Neural progenitor cell (in vitro differentiated cells): Measurements from ENCODE around the gene TDRD6. TPM values are rescaled to one million over a fixed set of nuclear protein-coding genes. Genes with fewer than 3 reads are reported as not detected.
"Not testable (repeated sequence)": the region's sequence is repeated elsewhere in the genome, so short reads cannot be mapped to it uniquely, and the experiment has no call there.

Source experiments
- DNase-seq: peaks from one replicate; pipeline ENCODE4 v3.0.0-alpha.2; 2016; ENCODE audit warnings: low spot score
- H2AFZ ChIP-seq: fragments of 200-600 bp; sonication (generic); replicated peaks from 2 replicates; pipeline ENCODE4 v1.6.1; 2016; ENCODE audit warnings: antibody characterized with exemption
- H3F3A ChIP-seq: fragments of 200-600 bp; sonication (generic); 2 replicates; pipeline ENCODE4 v1.6.1; 2016; ENCODE audit warnings: antibody characterized with exemption, low read depth
- H3K27ac ChIP-seq: fragments of 200-600 bp; sonication (generic); 2 replicates; pipeline ENCODE4 v1.5.1; 2016; ENCODE audit warnings: mild to moderate bottlenecking
- H3K27me3 ChIP-seq: fragments of 200-600 bp; sonication (generic); 2 replicates; pipeline ENCODE4 v1.6.1; 2016; ENCODE audit warnings: mild to moderate bottlenecking, moderate library complexity
- H3K36me3 ChIP-seq: fragments of 200-600 bp; sonication (generic); 2 replicates; pipeline ENCODE4 v1.5.1; 2016
- H3K4me1 ChIP-seq: fragments of 200-600 bp; sonication (generic); 2 replicates; pipeline ENCODE4 v1.6.1; 2016; ENCODE audit warnings: mixed run types
- H3K4me2 ChIP-seq: fragments of 200-600 bp; sonication (generic); 2 replicates; pipeline ENCODE4 v1.6.1; 2016
- H3K4me3 ChIP-seq: fragments of 200-600 bp; sonication (generic); 2 replicates; pipeline ENCODE4 v1.5.1; 2016
- H3K79me2 ChIP-seq: fragments of 200-600 bp; sonication (generic); 2 replicates; pipeline ENCODE4 v1.6.1; 2016; ENCODE audit warnings: low read depth
- H3K9ac ChIP-seq: fragments of 200-600 bp; sonication (generic); 2 replicates; pipeline ENCODE4 v1.6.1; 2016
- H3K9me3 ChIP-seq: fragments of 200-600 bp; sonication (generic); 2 replicates; pipeline ENCODE4 v1.5.1; 2016; ENCODE audit warnings: low read depth
- H4K20me1 ChIP-seq: fragments of 200-600 bp; sonication (generic); 2 replicates; pipeline ENCODE4 v1.6.1; 2016; ENCODE audit warnings: low read depth
- H3K27ac Mint-ChIP-seq: 3 replicates; pipeline ENCODE4 v1.8.0; 2021; ENCODE audit warnings: mixed read lengths
- H3K27me3 Mint-ChIP-seq: 2 replicates; pipeline ENCODE4 v1.8.0; 2022; ENCODE audit warnings: low read depth, mild to moderate bottlenecking, inconsistent platforms, moderate library complexity, mixed read lengths; ENCODE audit not compliant: insufficient read depth
- H3K36me3 Mint-ChIP-seq: 3 replicates; pipeline ENCODE4 v1.8.0; 2021; ENCODE audit warnings: mixed read lengths
- H3K4me1 Mint-ChIP-seq: 3 replicates; pipeline ENCODE4 v1.8.0; 2021; ENCODE audit warnings: mixed read lengths
- H3K4me3 Mint-ChIP-seq: 3 replicates; pipeline ENCODE4 v1.8.0; 2021; ENCODE audit warnings: mild to moderate bottlenecking, moderate library complexity, mixed read lengths
- H3K9me3 Mint-ChIP-seq: 3 replicates; pipeline ENCODE4 v1.8.0; 2020; ENCODE audit warnings: mixed read lengths
- CTCF ChIP-seq: fragments of 200-600 bp; sonication (generic); IDR thresholded peaks from 2 replicates; pipeline ENCODE4 v1.5.1; 2017; ENCODE audit warnings: antibody characterized with exemption, mild to moderate bottlenecking
- EZH2 ChIP-seq: fragments of 200-600 bp; sonication (generic); IDR thresholded peaks from 2 replicates; pipeline ENCODE4 v1.6.1; 2017; ENCODE audit warnings: antibody characterized with exemption, mild to moderate bottlenecking, moderate library complexity
- EZH2phosphoT487 ChIP-seq: fragments of 200-600 bp; sonication (generic); IDR thresholded peaks from 2 replicates; pipeline ENCODE4 v1.6.1; 2017; ENCODE audit warnings: antibody characterized with exemption
- total RNA-seq: library from RNA; depleted of rRNA; stranded (reverse); fragments of >200 nt; gene quantifications from 2 replicates; pipeline ENCODE4 v1.2.3, GENCODE V29; 2015; ENCODE audit warnings: low replicate concordance

The TDRD6 gene
- total RNA-seq, 1 donor from 2014 or later: 0.09 TPM

GRCh38 chr6:46743425-46744158 is 55.9 kb downstream of the TDRD6 start:
- H3K4me3 ChIP-seq: no peak overlapping the region
- no peaks in the 10 kb centered on the region for H3K4me1 Mint-ChIP-seq
- DNase-seq: no peak
- H3K4me3 Mint-ChIP-seq: no peak overlapping the region
- TF ChIP-seq EZH2phosphoT487 (no peak), CTCF (no peak), EZH2 (no peak)
- no peaks in the 10 kb centered on the region for H3K4me1 ChIP-seq
- H3F3A ChIP-seq: no peaks in the 10 kb centered on the region
- no peaks in the 10 kb centered on the region for H3K9me3 ChIP-seq
- no peak overlapping the region for H3K27ac ChIP-seq
- no peaks in the 10 kb centered on the region for H3K79me2 ChIP-seq
- no peaks in the 10 kb centered on the region for H4K20me1 ChIP-seq
- no peak overlapping the region for H3K27ac Mint-ChIP-seq
- no peaks in the 10 kb centered on the region for H3K27me3 Mint-ChIP-seq
- H3K36me3 ChIP-seq: no peaks in the 10 kb centered on the region
- no peak overlapping the region for H3K4me2 ChIP-seq
- H3K36me3 Mint-ChIP-seq: no peaks in the 10 kb centered on the region
- H3K9me3 Mint-ChIP-seq: no peaks in the 10 kb centered on the region
- no peaks in the 10 kb centered on the region for H3K27me3 ChIP-seq
- no peak overlapping the region for H3K9ac ChIP-seq
- H2AFZ ChIP-seq: no peak overlapping the region

- H3K27ac ChIP-seq, H4K20me1 ChIP-seq, H3K4me3 Mint-ChIP-seq, H3K27me3 Mint-ChIP-seq, H3K4me2 ChIP-seq, DNase-seq, H3K79me2 ChIP-seq, H3K36me3 Mint-ChIP-seq, H2AFZ ChIP-seq, H3K9me3 Mint-ChIP-seq, H3K4me3 ChIP-seq, H3F3A ChIP-seq, H3K27ac Mint-ChIP-seq, H3K4me1 Mint-ChIP-seq, H3K9ac ChIP-seq, H3K36me3 ChIP-seq, H3K9me3 ChIP-seq, H3K4me1 ChIP-seq, H3K27me3 ChIP-seq: not testable (repeated sequence)
Measured at GRCh38 chr6:46744159-46744725, 56.6 kb downstream of the TDRD6 start.

- H2AFZ ChIP-seq: no peak overlapping the region
- Mint-ChIP-seq H3K36me3 (no peaks in the 10 kb centered on the region), H3K4me3 (no peak overlapping the region), H3K27me3 (no peaks in the 10 kb centered on the region), H3K27ac (no peak overlapping the region), H3K4me1 (peaks cover 9% of the 10 kb centered on the region), H3K9me3 (no peaks in the 10 kb centered on the region)
- H4K20me1 ChIP-seq: no peaks in the 10 kb centered on the region
- no peak overlapping the region for H3K9ac ChIP-seq
- no peaks in the 10 kb centered on the region for H3K79me2 ChIP-seq
- no peak overlapping the region for H3K4me3 ChIP-seq
- H3K27ac ChIP-seq: no peak overlapping the region
- no peaks in the 10 kb centered on the region for H3K36me3 ChIP-seq
- no peaks in the 10 kb centered on the region for H3K27me3 ChIP-seq
- peaks cover 12% of the 10 kb centered on the region for H3K4me1 ChIP-seq
- DNase-seq: no peak
- no peaks in the 10 kb centered on the region for H3K9me3 ChIP-seq
- TF ChIP-seq EZH2phosphoT487 (no peak), EZH2 (no peak), CTCF (no peak)
- H3F3A ChIP-seq: peaks cover 12% of the 10 kb centered on the region
- H3K4me2 ChIP-seq: no peak overlapping the region
Measured at GRCh38 chr6:46745973-46746372, 58.3 kb downstream of the TDRD6 start.

- H3K79me2 ChIP-seq: no peaks in the 10 kb centered on the region
- no peaks in the 10 kb centered on the region for H4K20me1 ChIP-seq
- H3K4me1 Mint-ChIP-seq: peaks cover 9% of the 10 kb centered on the region
- TF ChIP-seq EZH2 (no peak), EZH2phosphoT487 (no peak), CTCF (no peak)
- H3F3A ChIP-seq: peaks cover 12% of the 10 kb centered on the region
- no peak within 1 kb of the TSS for H3K4me2 ChIP-seq
- H3K27ac Mint-ChIP-seq: no peak within 1 kb of the TSS
- peaks cover 12% of the 10 kb centered on the region for H3K4me1 ChIP-seq
- no peak within 1 kb of the TSS for H3K27ac ChIP-seq
- no peak for DNase-seq
- H3K4me3 ChIP-seq: no peak within 1 kb of the TSS
- H3K4me3 Mint-ChIP-seq: no peak within 1 kb of the TSS
- H3K9ac ChIP-seq: no peak within 1 kb of the TSS
- H3K9me3 ChIP-seq: no peaks in the 10 kb centered on the region
- H3K36me3 ChIP-seq: no peaks in the 10 kb centered on the region
- no peak within 1 kb of the TSS for H2AFZ ChIP-seq
- H3K9me3 Mint-ChIP-seq: no peaks in the 10 kb centered on the region
- no peaks in the 10 kb centered on the region for H3K27me3 Mint-ChIP-seq
- no peaks in the 10 kb centered on the region for H3K27me3 ChIP-seq
- no peaks in the 10 kb centered on the region for H3K36me3 Mint-ChIP-seq
Measured at GRCh38 chr6:46746696-46747095, 59.0 kb downstream of the TDRD6 start, which contains the start of gene ANKRD66. Gene ANKRD66, plus strand, starts transcription at chr6:46746933. Its CDS starts 5,016 bp downstream, at chr6:46751949.
